ENCODE measurements around the gene HIGD1C. TPM values are rescaled to one million over a fixed set of nuclear protein-coding genes. Genes with fewer than 3 reads are reported as not detected.

Gene HIGD1C
- total and polyA plus RNA-seq, 2 experiments from 2014 or later = not detected

- TF ChIP-seq CTCF (conservative IDR thresholded peaks at IDR 0.05; ENCODE audit: low read depth in 2 of 2) = no peak
Measured at GRCh38 chr12:50960130-50960529, 7.8 kb downstream of the HIGD1C start (continued).

GRCh38 chr12:50961708-50962107, 9.4 kb downstream of the HIGD1C start:
- Mint-ChIP-seq H3K36me3 (ENCODE audit: low read depth) (no peaks in the 10 kb centered on the region), H3K27me3 (ENCODE audit: insufficient read depth, low read depth, poor library complexity) (peaks cover 4% of the 10 kb centered on the region), H3K27ac (no peak overlapping the region), H3K4me3 (no peak overlapping the region), H3K9me3 (no peaks in the 10 kb centered on the region; the same call in 2 of the 3 replicates), H3K4me1 (no peaks in the 10 kb centered on the region)
- no peaks in the 10 kb centered on the region for H3F3A ChIP-seq (replicated peaks; ENCODE audit: low read depth)
- no peak for ATAC-seq
- H3K27me3 ChIP-seq (ENCODE audit: insufficient read depth) = no peaks in the 10 kb centered on the region
- no peak overlapping the region for H3K4me2 ChIP-seq
- no peak overlapping the region for H3K27ac ChIP-seq (ENCODE audit: low read depth)
- H3K79me2 ChIP-seq (replicated peaks; ENCODE audit: insufficient read depth) = no peaks in the 10 kb centered on the region
- DNase-seq (ENCODE audit: low spot score) = no peak
- H2AFZ ChIP-seq = no peak overlapping the region
- H3K36me3 ChIP-seq (ENCODE audit: insufficient read depth) = no peaks in the 10 kb centered on the region
- H3K9me2 ChIP-seq (ENCODE audit: insufficient read depth) = no peaks in the 10 kb centered on the region
- no peaks in the 10 kb centered on the region for H3K4me1 ChIP-seq (ENCODE audit: insufficient read depth)
- no peak overlapping the region for H3K4me3 ChIP-seq
- no peaks in the 10 kb centered on the region for H4K20me1 ChIP-seq (replicated peaks; ENCODE audit: insufficient read depth)
- TF ChIP-seq NANOG (IDR thresholded peaks at IDR 0.05; ENCODE audit: borderline replicate concordance) (no peak), CREB1 (CRISPR knock-in tag; IDR thresholded peaks at IDR 0.05; ENCODE audit: low read depth) (no peak), ZNF114 (CRISPR knock-in tag; IDR thresholded peaks at IDR 0.05) (no peak), POLR2AphosphoS5 (IDR thresholded peaks at IDR 0.05; ENCODE audit: low read depth) (no peak), REST (IDR thresholded peaks at IDR 0.05; ENCODE audit: unreplicated experiment) (no peak), ZNF331 (CRISPR knock-in tag; IDR thresholded peaks at IDR 0.05; ENCODE audit: low read depth) (no peak), ETS1 (IDR thresholded peaks at IDR 0.05) (no peak), JUNB (IDR thresholded peaks at IDR 0.05; ENCODE audit: unreplicated experiment) (no peak), CTCF (conservative IDR thresholded peaks at IDR 0.05; ENCODE audit: low read depth in 2 of 2) (no peak), EZH2phosphoT487 (IDR thresholded peaks at IDR 0.05; ENCODE audit: unreplicated experiment) (no peak), EZH2 (IDR thresholded peaks at IDR 0.05; ENCODE audit: low read depth, unreplicated experiment) (no peak), STAT1 (IDR thresholded peaks at IDR 0.05; ENCODE audit: unreplicated experiment) (no peak)
